ENCODE results near the gene RNF186.

- TF ChIP-seq BHLHE40 (IDR thresholded peaks at IDR 0.05; ENCODE audit: borderline replicate concordance) (no peak), SUZ12 (IDR thresholded peaks at IDR 0.05) (no peak), FOXK2 (IDR thresholded peaks at IDR 0.05) (no peak)
Measured at GRCh38 chr1:19812875-19813642, 2.0 kb downstream of the RNF186 start.

Data from HEK293T (cell line).